Kidney epithelial cell (primary cell): Measurements from ENCODE around the gene HMX2. TPM values are rescaled to one million over a fixed set of nuclear protein-coding genes. Genes with fewer than 3 reads are reported as not detected.

ENCODE experiments used
- DNase-seq: peaks from one replicate; pipeline ENCODE4 v3.0.0-alpha.2; 2010; ENCODE audit warnings: low read depth
- H3K27me3 ChIP-seq: 2 replicates; pipeline ENCODE4 v1.6.0; 2011; ENCODE audit warnings: low read length; ENCODE audit not compliant: control insufficient read depth, insufficient read depth
- H3K36me3 ChIP-seq: 2 replicates; pipeline ENCODE4 v1.5.1; 2011; ENCODE audit warnings: low read length; ENCODE audit not compliant: control insufficient read depth, insufficient read depth
- H3K4me3 ChIP-seq: 2 replicates; pipeline ENCODE4 v1.5.1; 2011; ENCODE audit warnings: low read depth, mild to moderate bottlenecking, control low read depth, low read length
- CTCF ChIP-seq: IDR thresholded peaks from 2 replicates; pipeline ENCODE4 v1.5.1; 2011; ENCODE audit warnings: mild to moderate bottlenecking, moderate library complexity, low read length, control low read depth, inconsistent platforms; ENCODE audit not compliant: insufficient read depth, poor library complexity, severe bottlenecking
- total RNA-seq: library from RNA; depleted of rRNA; stranded (reverse); fragments of >200 nt; gene quantifications from 2 replicates; pipeline ENCODE4 v1.2.3, GENCODE V29; 2015

Gene HMX2
- total RNA-seq = 0.34 TPM in 1 of 2 replicates, not detected in the other

GRCh38 chr10:123147635-123148413, at the start of gene HMX2:
Gene HMX2, plus strand, starts transcription at chr10:123148136. Its CDS starts 243 bp downstream, at chr10:123148379.
- DNase-seq = no peak
- Histone ChIP-seq H3K27me3 (peaks cover 93% of the 10 kb centered on the region), H3K4me3 (no peak within 1 kb of the TSS), H3K36me3 (no peaks in the 10 kb centered on the region)
- no peak for TF ChIP-seq CTCF

- no peaks in the 10 kb centered on the region for H3K27me3 ChIP-seq
- no peak for DNase-seq
- H3K36me3 ChIP-seq = no peaks in the 10 kb centered on the region
- TF ChIP-seq CTCF = no peak
- H3K4me3 ChIP-seq = no peak overlapping the region
Measured at GRCh38 chr10:123100030-123100762, 47.7 kb upstream of the HMX2 start.

- no peaks in the 10 kb centered on the region for H3K27me3 ChIP-seq
- no peak for TF ChIP-seq CTCF
- H3K4me3 ChIP-seq = no peak overlapping the region
- no peak for DNase-seq
- no peaks in the 10 kb centered on the region for H3K36me3 ChIP-seq
Measured at GRCh38 chr10:123101872-123102271, 46.1 kb upstream of the HMX2 start.

GRCh38 chr10:123102673-123103072, 45.3 kb upstream of the HMX2 start:
- DNase-seq = no peak
- Histone ChIP-seq H3K4me3 (no peak overlapping the region), H3K27me3 (no peaks in the 10 kb centered on the region), H3K36me3 (no peaks in the 10 kb centered on the region)
- no peak for TF ChIP-seq CTCF

- Histone ChIP-seq H3K36me3 (no peaks in the 10 kb centered on the region), H3K4me3 (no peak overlapping the region), H3K27me3 (no peaks in the 10 kb centered on the region)
- no peak for DNase-seq
- no peak for TF ChIP-seq CTCF
Measured at GRCh38 chr10:123103944-123104343, 44.0 kb upstream of the HMX2 start.
